Neural cell (in vitro differentiated cells): ENCODE data around the gene CNTD1. TPM values are rescaled to one million over a fixed set of nuclear protein-coding genes. Genes with fewer than 3 reads are reported as not detected.
A peak's percentile ranks its signal among the peaks of the same experiment; 100 is the strongest.

Source experiments
- H2AFZ ChIP-seq: fragments of 200-600, 300-800 bp; sonication (generic), shearing (Covaris generic); 2 replicates; pipeline ENCODE4 v1.6.0; 2014; ENCODE audit warnings: low read depth, mild to moderate bottlenecking, antibody characterized with exemption, low read length, moderate library complexity
- H3F3A ChIP-seq: fragments of 200-600 bp; shearing (Covaris generic); 2 replicates; pipeline ENCODE4 v1.6.1; 2016; ENCODE audit warnings: mild to moderate bottlenecking, moderate library complexity, mixed read lengths, antibody characterized with exemption, low read length; ENCODE audit not compliant: insufficient read depth, poor library complexity, severe bottlenecking
- H3K27ac ChIP-seq: fragments of 200-600, 300-800 bp; sonication (generic), shearing (Covaris generic); 2 replicates; pipeline ENCODE4 v1.5.1; 2014; ENCODE audit warnings: mild to moderate bottlenecking, low read length, moderate library complexity
- H3K27me3 ChIP-seq: fragments of 300-800, 200-600 bp; sonication (generic), shearing (Covaris generic); 2 replicates; pipeline ENCODE4 v1.6.0; 2014; ENCODE audit warnings: mild to moderate bottlenecking, low read depth, low read length, moderate library complexity; ENCODE audit not compliant: insufficient read depth
- H3K36me3 ChIP-seq: fragments of 300-800, 200-600 bp; sonication (generic), shearing (Covaris generic); 2 replicates; pipeline ENCODE4 v1.5.1; 2014; ENCODE audit warnings: mild to moderate bottlenecking, antibody characterized with exemption, low read length, moderate library complexity; ENCODE audit not compliant: insufficient read depth
- H3K4me2 ChIP-seq: fragments of 300-800, 200-600 bp; sonication (generic), shearing (Covaris generic); 2 replicates; pipeline ENCODE4 v1.6.0; 2014; ENCODE audit warnings: mild to moderate bottlenecking, low read length
- H3K4me3 ChIP-seq: fragments of 300-800, 200-600 bp; sonication (generic), shearing (Covaris generic); 2 replicates; pipeline ENCODE4 v1.5.1; 2014; ENCODE audit warnings: mild to moderate bottlenecking, low read length, moderate library complexity
- H3K79me2 ChIP-seq: fragments of 200-600 bp; shearing (Covaris generic); replicated peaks from 2 replicates; pipeline ENCODE4 v1.6.0; 2014; ENCODE audit warnings: mild to moderate bottlenecking, low read length, moderate library complexity; ENCODE audit not compliant: insufficient read depth
- H3K9ac ChIP-seq: fragments of 300-800, 200-600 bp; sonication (generic), shearing (Covaris generic); 2 replicates; pipeline ENCODE4 v1.6.1; 2016; ENCODE audit warnings: mild to moderate bottlenecking, low read length, mixed read lengths
- H3K9me2 ChIP-seq: fragments of 200-600 bp; shearing (Covaris generic); 2 replicates; pipeline ENCODE4 v1.6.1; 2016; ENCODE audit warnings: mild to moderate bottlenecking, low read length, mixed read lengths; ENCODE audit not compliant: insufficient read depth
- H3K9me3 ChIP-seq: fragments of 200-600, 300-800 bp; sonication (generic), shearing (Covaris generic); 2 replicates; pipeline ENCODE4 v1.6.1; 2016; ENCODE audit warnings: mild to moderate bottlenecking, mixed run types, low read length, moderate library complexity, mixed read lengths
- H4K20me1 ChIP-seq: fragments of 200-600 bp; shearing (Covaris generic); 2 replicates; pipeline ENCODE4 v1.6.1; 2016; ENCODE audit warnings: mild to moderate bottlenecking, mixed run types; ENCODE audit not compliant: insufficient read depth
- EP300 ChIP-seq: fragments of 450-650 bp; conservative IDR thresholded peaks from 2 replicates; pipeline ENCODE4 v1.6.1; 2014; ENCODE audit warnings: antibody characterized with exemption, mild to moderate bottlenecking, moderate library complexity; ENCODE audit not compliant: poor library complexity, severe bottlenecking
- EZH2 ChIP-seq: fragments of 200-600, 300-800 bp; shearing (Covaris generic), sonication (generic); IDR thresholded peaks from 2 replicates; pipeline ENCODE4 v1.6.1; 2014; ENCODE audit warnings: antibody characterized with exemption, low read length, borderline replicate concordance, mild to moderate bottlenecking; ENCODE audit not compliant: insufficient read depth, poor library complexity, severe bottlenecking
- MXI1 ChIP-seq: fragments of 450-650 bp; conservative IDR thresholded peaks from 2 replicates; pipeline ENCODE4 v1.6.1; 2014; ENCODE audit warnings: antibody characterized with exemption, mild to moderate bottlenecking; ENCODE audit not compliant: poor library complexity, severe bottlenecking
- POLR2AphosphoS5 ChIP-seq: IDR thresholded peaks from 2 replicates; pipeline ENCODE4 v1.6.1; 2012
- RAD21 ChIP-seq: fragments of 450-650 bp; conservative IDR thresholded peaks from 2 replicates; pipeline ENCODE4 v1.6.1; 2014; ENCODE audit warnings: antibody characterized with exemption, mild to moderate bottlenecking, moderate library complexity
- SMC3 ChIP-seq: fragments of 450-650 bp; conservative IDR thresholded peaks from 2 replicates; pipeline ENCODE4 v1.6.1; 2014; ENCODE audit warnings: antibody characterized with exemption, mild to moderate bottlenecking, moderate library complexity; ENCODE audit not compliant: poor library complexity
- TAF1 ChIP-seq: IDR thresholded peaks from 2 replicates; pipeline ENCODE4 v1.6.1; 2012; ENCODE audit warnings: low read depth
- polyA plus RNA-seq: library from polyadenylated mRNA; depleted of rRNA; stranded (reverse); fragments of >200 nt; gene quantifications from 2 replicates; pipeline ENCODE4 v1.2.3, GENCODE V29; 2014
- TF ChIP-seq, protein P1 (sequence below): IDR thresholded peaks from 2 replicates; pipeline ENCODE4 v1.6.1; 2012; ENCODE audit warnings: borderline replicate concordance
- TF ChIP-seq, protein P2 (sequence below): fragments of 450-650 bp; IDR thresholded peaks from 2 replicates; pipeline ENCODE4 v1.5.1; 2014; ENCODE audit warnings: antibody characterized with exemption, mild to moderate bottlenecking, moderate library complexity; ENCODE audit not compliant: poor library complexity, severe bottlenecking

Gene CNTD1
- polyA plus RNA-seq, 1 donor from 2014 or later, result 0.21 TPM

DNA sequence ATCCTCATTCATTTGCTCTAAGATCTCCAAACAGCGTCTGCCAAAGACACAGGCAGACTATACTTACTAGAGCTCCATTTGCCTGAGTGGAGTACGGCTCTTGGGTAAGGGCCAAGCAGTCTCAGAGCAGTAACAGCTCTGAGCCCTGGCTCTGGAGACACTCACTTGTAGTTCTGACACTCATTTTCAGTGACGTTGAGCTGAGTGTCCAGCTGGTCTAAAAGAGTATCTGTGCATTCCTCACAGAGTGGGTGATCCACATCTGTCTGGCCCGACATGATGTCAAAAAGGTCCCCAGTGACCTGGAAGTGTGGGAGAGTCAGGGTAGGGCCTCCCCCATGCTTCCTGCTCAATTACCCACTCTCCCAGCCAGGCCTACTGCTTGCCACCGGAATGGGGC, 19.7 kb downstream of the CNTD1 start:
- TF ChIP-seq, protein P1, sequence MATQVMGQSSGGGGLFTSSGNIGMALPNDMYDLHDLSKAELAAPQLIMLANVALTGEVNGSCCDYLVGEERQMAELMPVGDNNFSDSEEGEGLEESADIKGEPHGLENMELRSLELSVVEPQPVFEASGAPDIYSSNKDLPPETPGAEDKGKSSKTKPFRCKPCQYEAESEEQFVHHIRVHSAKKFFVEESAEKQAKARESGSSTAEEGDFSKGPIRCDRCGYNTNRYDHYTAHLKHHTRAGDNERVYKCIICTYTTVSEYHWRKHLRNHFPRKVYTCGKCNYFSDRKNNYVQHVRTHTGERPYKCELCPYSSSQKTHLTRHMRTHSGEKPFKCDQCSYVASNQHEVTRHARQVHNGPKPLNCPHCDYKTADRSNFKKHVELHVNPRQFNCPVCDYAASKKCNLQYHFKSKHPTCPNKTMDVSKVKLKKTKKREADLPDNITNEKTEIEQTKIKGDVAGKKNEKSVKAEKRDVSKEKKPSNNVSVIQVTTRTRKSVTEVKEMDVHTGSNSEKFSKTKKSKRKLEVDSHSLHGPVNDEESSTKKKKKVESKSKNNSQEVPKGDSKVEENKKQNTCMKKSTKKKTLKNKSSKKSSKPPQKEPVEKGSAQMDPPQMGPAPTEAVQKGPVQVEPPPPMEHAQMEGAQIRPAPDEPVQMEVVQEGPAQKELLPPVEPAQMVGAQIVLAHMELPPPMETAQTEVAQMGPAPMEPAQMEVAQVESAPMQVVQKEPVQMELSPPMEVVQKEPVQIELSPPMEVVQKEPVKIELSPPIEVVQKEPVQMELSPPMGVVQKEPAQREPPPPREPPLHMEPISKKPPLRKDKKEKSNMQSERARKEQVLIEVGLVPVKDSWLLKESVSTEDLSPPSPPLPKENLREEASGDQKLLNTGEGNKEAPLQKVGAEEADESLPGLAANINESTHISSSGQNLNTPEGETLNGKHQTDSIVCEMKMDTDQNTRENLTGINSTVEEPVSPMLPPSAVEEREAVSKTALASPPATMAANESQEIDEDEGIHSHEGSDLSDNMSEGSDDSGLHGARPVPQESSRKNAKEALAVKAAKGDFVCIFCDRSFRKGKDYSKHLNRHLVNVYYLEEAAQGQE, result no peak
- TF ChIP-seq RAD21 (no peak), TAF1 (no peak), EZH2 (no peak), EP300 (no peak), POLR2AphosphoS5 (no peak), SMC3 (no peak), MXI1 (no peak)
- TF ChIP-seq, protein P2, sequence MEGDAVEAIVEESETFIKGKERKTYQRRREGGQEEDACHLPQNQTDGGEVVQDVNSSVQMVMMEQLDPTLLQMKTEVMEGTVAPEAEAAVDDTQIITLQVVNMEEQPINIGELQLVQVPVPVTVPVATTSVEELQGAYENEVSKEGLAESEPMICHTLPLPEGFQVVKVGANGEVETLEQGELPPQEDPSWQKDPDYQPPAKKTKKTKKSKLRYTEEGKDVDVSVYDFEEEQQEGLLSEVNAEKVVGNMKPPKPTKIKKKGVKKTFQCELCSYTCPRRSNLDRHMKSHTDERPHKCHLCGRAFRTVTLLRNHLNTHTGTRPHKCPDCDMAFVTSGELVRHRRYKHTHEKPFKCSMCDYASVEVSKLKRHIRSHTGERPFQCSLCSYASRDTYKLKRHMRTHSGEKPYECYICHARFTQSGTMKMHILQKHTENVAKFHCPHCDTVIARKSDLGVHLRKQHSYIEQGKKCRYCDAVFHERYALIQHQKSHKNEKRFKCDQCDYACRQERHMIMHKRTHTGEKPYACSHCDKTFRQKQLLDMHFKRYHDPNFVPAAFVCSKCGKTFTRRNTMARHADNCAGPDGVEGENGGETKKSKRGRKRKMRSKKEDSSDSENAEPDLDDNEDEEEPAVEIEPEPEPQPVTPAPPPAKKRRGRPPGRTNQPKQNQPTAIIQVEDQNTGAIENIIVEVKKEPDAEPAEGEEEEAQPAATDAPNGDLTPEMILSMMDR, result no peak
- Histone ChIP-seq H3K36me3 (no peaks in the 10 kb centered on the region), H3K4me3 (no peak overlapping the region), H3K4me2 (no peak overlapping the region), H3K9ac (no peak overlapping the region), H2AFZ (no peak overlapping the region), H3K9me2 (no peaks in the 10 kb centered on the region), H3K79me2 (peaks cover 8% of the 10 kb centered on the region), H3K27ac (no peak overlapping the region), H3K27me3 (no peaks in the 10 kb centered on the region), H4K20me1 (no peaks in the 10 kb centered on the region), H3F3A (no peaks in the 10 kb centered on the region), H3K9me3 (no peaks in the 10 kb centered on the region)

DNA sequence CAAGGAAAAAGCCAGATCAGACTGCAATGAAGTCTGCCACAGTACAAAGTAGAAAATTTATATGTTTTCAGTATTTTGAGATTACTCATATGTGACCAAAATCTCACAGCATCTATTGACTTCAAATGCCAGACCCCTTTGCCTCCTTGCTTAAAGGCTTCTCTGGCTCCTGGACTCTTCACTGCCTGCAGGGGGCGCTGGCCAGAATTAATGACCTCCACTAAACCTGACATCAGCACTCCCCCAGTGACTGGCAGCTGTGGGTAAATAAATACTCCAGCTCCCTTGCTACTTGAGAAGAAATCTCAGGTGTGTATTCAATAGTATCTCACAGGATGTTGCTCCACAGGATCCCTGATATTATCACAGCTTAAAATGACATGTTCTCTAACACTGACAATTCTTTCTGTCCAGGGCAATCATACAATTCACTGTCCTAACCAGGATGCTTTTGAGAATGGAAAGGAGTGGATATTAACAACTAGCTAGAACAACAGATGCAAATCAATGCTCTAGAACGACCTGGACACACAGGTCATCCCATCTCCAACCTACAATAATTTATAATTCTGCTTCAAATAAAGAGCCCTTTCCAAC, 21.4 kb downstream of the CNTD1 start:
- Histone ChIP-seq H3K4me2 (no peak overlapping the region), H2AFZ (no peak overlapping the region), H3F3A (no peaks in the 10 kb centered on the region), H3K4me3 (no peak overlapping the region), H3K9me3 (no peaks in the 10 kb centered on the region), H3K36me3 (no peaks in the 10 kb centered on the region), H3K9ac (no peak overlapping the region), H4K20me1 (no peaks in the 10 kb centered on the region), H3K27me3 (no peaks in the 10 kb centered on the region), H3K27ac (no peak overlapping the region), H3K9me2 (no peaks in the 10 kb centered on the region), H3K79me2 (peaks cover 12% of the 10 kb centered on the region)
- TF ChIP-seq, protein P2, result peak; percentile 57
- no peak for TF ChIP-seq MXI1
